Measurements from ENCODE around the gene PTGIS. TPM values are rescaled to one million over a fixed set of nuclear protein-coding genes. Genes with fewer than 3 reads are reported as not detected.
A peak's percentile ranks its signal among the peaks of the same experiment; 100 is the strongest.

PTGIS gene
- total RNA-seq, 4 donors from 2014 or later = 75.3 to 169 (median 137) TPM

GRCh38 chr20:49461894-49462620, 105.9 kb downstream of the PTGIS start:
- H3K4me1 ChIP-seq = peaks cover 0 to 48% (median 0%) of the 10 kb centered on the region in 3 donors
- no peaks in the 10 kb centered on the region for H3K27me3 ChIP-seq
- H3K27ac ChIP-seq = peak overlapping the region in 3 of 4 donors; percentile 27 to 49 (median 42)
- H3K9me3 ChIP-seq = no peaks in the 10 kb centered on the region
- WGBS, 2 donors (ENCODE audit: low coverage in 1 of 2) = 72 to 81% methylated on average over 3 to 9 of the region's 9 CpGs
- TF ChIP-seq POLR2A (IDR thresholded peaks at IDR 0.05) = no peak
- no peak for TF ChIP-seq EP300 (IDR thresholded peaks at IDR 0.05)
- TF ChIP-seq CTCF (IDR thresholded peaks at IDR 0.05) = no peak
- no peak for TF ChIP-seq POLR2AphosphoS5 (IDR thresholded peaks at IDR 0.05)
- no peak for ATAC-seq
- no peaks in the 10 kb centered on the region for H3K36me3 ChIP-seq
- no peak overlapping the region for H3K4me3 ChIP-seq

GRCh38 chr20:49460916-49461315, 107.0 kb downstream of the PTGIS start:
- no peaks in the 10 kb centered on the region for H3K9me3 ChIP-seq
- WGBS, 2 donors (ENCODE audit: low coverage in 1 of 2) = 48 to 54% methylated on average over 2 to 5 of the region's 5 CpGs
- H3K27ac ChIP-seq = peak overlapping the region in 2 of 4 donors; percentile 11 to 49
- ATAC-seq = no peak
- H3K4me3 ChIP-seq = no peak overlapping the region
- H3K27me3 ChIP-seq = no peaks in the 10 kb centered on the region
- H3K4me1 ChIP-seq = peaks cover 0 to 36% (median 0%) of the 10 kb centered on the region in 3 donors
- TF ChIP-seq POLR2AphosphoS5 (IDR thresholded peaks at IDR 0.05) (no peak), CTCF (IDR thresholded peaks at IDR 0.05) (no peak), EP300 (IDR thresholded peaks at IDR 0.05) (no peak), POLR2A (IDR thresholded peaks at IDR 0.05) (no peak)
- no peaks in the 10 kb centered on the region for H3K36me3 ChIP-seq

GRCh38 chr20:49460131-49460530, 107.8 kb downstream of the PTGIS start:
- TF ChIP-seq POLR2AphosphoS5 (IDR thresholded peaks at IDR 0.05) = no peak
- TF ChIP-seq EP300 (IDR thresholded peaks at IDR 0.05) = no peak
- TF ChIP-seq CTCF (IDR thresholded peaks at IDR 0.05) = no peak
- TF ChIP-seq POLR2A (IDR thresholded peaks at IDR 0.05) = no peak
- Histone ChIP-seq H3K4me3 (no peak overlapping the region), H3K27me3 (no peaks in the 10 kb centered on the region), H3K36me3 (no peaks in the 10 kb centered on the region), H3K9me3 (no peaks in the 10 kb centered on the region), H3K27ac (peak overlapping the region in 1 of 4 donors; percentile 49), H3K4me1 (peaks cover 0 to 29% (median 0%) of the 10 kb centered on the region in 3 donors)
- WGBS, 2 donors (ENCODE audit: low coverage in 1 of 2) = 82 to 86% methylated on average over 2 to 6 of the region's 6 CpGs
- no peak for ATAC-seq

- ATAC-seq = no peak
- H3K9me3 ChIP-seq = no peaks in the 10 kb centered on the region
- H3K4me1 ChIP-seq = peaks cover 0 to 27% (median 0%) of the 10 kb centered on the region in 3 donors
- no peak for TF ChIP-seq EP300 (IDR thresholded peaks at IDR 0.05)
- 71 to 75% methylated on average over 6 of the region's 6 CpGs for WGBS, 2 donors (ENCODE audit: low coverage in 1 of 2)
- H3K27ac ChIP-seq = peak overlapping the region in 1 of 4 donors; percentile 49
- no peaks in the 10 kb centered on the region for H3K27me3 ChIP-seq
- no peaks in the 10 kb centered on the region for H3K36me3 ChIP-seq
- H3K4me3 ChIP-seq = no peak overlapping the region
These were observed 108.3 kb downstream of the PTGIS start for GRCh38 chr20:49459684-49460083.

GRCh38 chr20:49457444-49457843, 110.5 kb downstream of the PTGIS start:
- TF ChIP-seq POLR2A (IDR thresholded peaks at IDR 0.05) = no peak
- no peak for TF ChIP-seq EP300 (IDR thresholded peaks at IDR 0.05)
- TF ChIP-seq POLR2AphosphoS5 (IDR thresholded peaks at IDR 0.05) = no peak
- no peak for TF ChIP-seq CTCF (IDR thresholded peaks at IDR 0.05)
- WGBS, 2 donors (ENCODE audit: low coverage in 1 of 2) = 9 to 27% methylated on average over 1 of the region's 1 CpG
- Histone ChIP-seq H3K27me3 (no peaks in the 10 kb centered on the region), H3K36me3 (no peaks in the 10 kb centered on the region), H3K27ac (no peak overlapping the region), H3K4me1 (peaks cover under 1 to 28% (median 1%) of the 10 kb centered on the region in 3 donors), H3K4me3 (no peak overlapping the region), H3K9me3 (no peaks in the 10 kb centered on the region)
- ATAC-seq = no peak

All from gastroesophageal sphincter (tissue), 4 donors.